Activated CD4-positive, alpha-beta memory T cell treated with anti-CD3 and anti-CD28 coated beads for 36 hours (primary cell): ENCODE results near the gene MED17. TPM values are rescaled to one million over a fixed set of nuclear protein-coding genes. Genes with fewer than 3 reads are reported as not detected.

ENCODE experiments used
- CTCF ChIA-PET: fragments of 350-600 bp; sonication (Branson Sonifier 250); formaldehyde crosslinking; loops from one replicate; lab custom pipeline; 2021; ENCODE audit warnings: antibody characterized with exemption, inconsistent platforms; lab: Charles Lee
- POLR2A ChIA-PET: fragments of 350-600 bp; sonication (Branson Sonifier 250); formaldehyde crosslinking; loops from one replicate; lab custom pipeline; 2021; ENCODE audit warnings: antibody characterized with exemption; lab: Charles Lee
- DNase-seq: peaks from one replicate; pipeline ENCODE4 v3.0.0-alpha.2; 2020
- H3K27ac Mint-ChIP-seq: one replicate; pipeline ENCODE4 v1.8.0; 2021; ENCODE audit warnings: mixed read lengths
- H3K27me3 Mint-ChIP-seq: one replicate; pipeline ENCODE4 v1.8.0; 2021; ENCODE audit warnings: mixed read lengths
- H3K36me3 Mint-ChIP-seq: one replicate; pipeline ENCODE4 v1.8.0; 2021; ENCODE audit warnings: mixed read lengths
- H3K4me1 Mint-ChIP-seq: one replicate; pipeline ENCODE4 v1.8.0; 2021; ENCODE audit warnings: low read depth, mixed read lengths
- H3K4me3 Mint-ChIP-seq: one replicate; pipeline ENCODE4 v1.8.0; 2021; ENCODE audit warnings: mild to moderate bottlenecking, mixed read lengths
- H3K9me3 Mint-ChIP-seq: one replicate; pipeline ENCODE4 v1.8.0; 2021; ENCODE audit warnings: mixed read lengths
- intact Hi-C: fragments of 100-400 bp; cut with micrococcal nuclease; formaldehyde crosslinking; loops from one replicate; pipeline ENCODE4 v1.15.1; 2023
- total RNA-seq, 2 experiments: library from RNA; stranded (reverse); gene quantifications; one replicate each; pipeline ENCODE4 v1.2.3, GENCODE V29; 2021

MED17 gene
- 10 to 100 TPM; 32.3 to 34.7 TPM for total RNA-seq

GRCh38 chr11:93784145-93784934 lies at the start of gene MED17:
TSS of gene MED17 (plus strand) at chr11:93784282. CDS start at chr11:93784514, 232 bp downstream.
- ChIA-PET POLR2A (interaction anchor here (0.6 to 4.4 kb wide), 9 partner anchors 12 to 710 kb away, joined by 3 to 126 read pairs (median 4); partner anchors contain the start of genes C11orf54, CEP295, PANX1 and SLC36A4), CTCF (interaction anchor here (0.5 to 2.4 kb wide), 10 partner anchors 9 to 1467 kb away, joined by 3 to 40 read pairs (median 3); partner anchors contain the start of genes C11orf54 and TAF1D)
- Mint-ChIP-seq H3K9me3 (no peaks in the 10 kb centered on the region), H3K36me3 (peaks cover 20% of the 10 kb centered on the region), H3K4me3 (peak within 1 kb of the TSS; percentile 94), H3K27ac (peak within 1 kb of the TSS; percentile 93), H3K4me1 (peaks cover 43% of the 10 kb centered on the region), H3K27me3 (no peaks in the 10 kb centered on the region)
- peak; percentile 95 for DNase-seq
- intact Hi-C loops: loop anchor here (1.0 kb wide), 5 partner anchors 43 to 709 kb away; partner anchors contain the start of genes ANKRD49, C11orf54, CEP295 and MRE11

- intact Hi-C loops: loop anchor here (5.0 kb wide), 1 partner anchor 537 kb away; the partner anchor contains the start of gene SLC36A4
- POLR2A ChIA-PET: interaction anchor here (0.8 kb wide), 1 partner anchor 55 kb away, joined by 3 read pairs; no protein-coding TSS in a partner anchor
- peaks cover 63% of the 10 kb centered on the region for H3K4me1 Mint-ChIP-seq
- H3K27ac Mint-ChIP-seq: peak overlapping the region; percentile 74
- H3K4me3 Mint-ChIP-seq: peak overlapping the region; percentile 59
- H3K36me3 Mint-ChIP-seq: peaks cover 84% of the 10 kb centered on the region
- H3K9me3 Mint-ChIP-seq: no peaks in the 10 kb centered on the region
- CTCF ChIA-PET: interaction anchor here (0.9 kb wide), 1 partner anchor 49 kb away, joined by 3 read pairs; the partner anchor contains the start of gene MED17
- H3K27me3 Mint-ChIP-seq: no peaks in the 10 kb centered on the region
- DNase-seq: no peak
Observed at GRCh38 chr11:93734427-93735222, 49.5 kb upstream of the MED17 start.

- H3K36me3 Mint-ChIP-seq: peaks cover 85% of the 10 kb centered on the region
- ChIA-PET CTCF (interaction anchor here (0.9 kb wide), 1 partner anchor 48 kb away, joined by 3 read pairs; the partner anchor contains the start of gene MED17), POLR2A (interaction anchor here (7.6 kb wide), 1 partner anchor 48 kb away, joined by 126 read pairs; the partner anchor contains the start of gene MED17)
- H3K4me1 Mint-ChIP-seq: peaks cover 63% of the 10 kb centered on the region
- intact Hi-C loops: loop anchor here (5.0 kb wide), 1 partner anchor 538 kb away; the partner anchor contains the start of gene SLC36A4
- peak overlapping the region; percentile 76 for H3K27ac Mint-ChIP-seq
- no peaks in the 10 kb centered on the region for H3K9me3 Mint-ChIP-seq
- peak overlapping the region; percentile 59 for H3K4me3 Mint-ChIP-seq
- H3K27me3 Mint-ChIP-seq: no peaks in the 10 kb centered on the region
- no peak for DNase-seq
Observed at GRCh38 chr11:93735627-93736026, 48.5 kb upstream of the MED17 start.

GRCh38 chr11:93736129-93736528 lies 48.0 kb upstream of the MED17 start:
- CTCF ChIA-PET: no interaction called here
- POLR2A ChIA-PET: interaction anchor here (0.7 to 7.6 kb wide), 2 partner anchors 48 to 168 kb away, joined by 3 to 126 read pairs; partner anchors contain the start of gene MED17
- Mint-ChIP-seq H3K27me3 (no peaks in the 10 kb centered on the region), H3K4me1 (peaks cover 63% of the 10 kb centered on the region), H3K36me3 (peaks cover 90% of the 10 kb centered on the region), H3K4me3 (peak overlapping the region; percentile 59), H3K9me3 (no peaks in the 10 kb centered on the region), H3K27ac (peak overlapping the region; percentile 76)
- intact Hi-C loops: loop anchor here (5.0 kb wide), 1 partner anchor 539 kb away; the partner anchor contains the start of gene SLC36A4
- DNase-seq: no peak

- CTCF ChIA-PET: interaction anchor here (0.8 kb wide), 1 partner anchor 46 kb away, joined by 8 read pairs; the partner anchor contains the start of gene MED17
- intact Hi-C loops: loop anchor here (1.0 to 5.0 kb wide), 2 partner anchors 49 to 541 kb away; partner anchors contain the start of gene SLC36A4
- Mint-ChIP-seq H3K9me3 (no peaks in the 10 kb centered on the region), H3K27me3 (no peaks in the 10 kb centered on the region), H3K4me1 (peaks cover 60% of the 10 kb centered on the region), H3K27ac (peak overlapping the region; percentile 100), H3K4me3 (peak overlapping the region; percentile 100), H3K36me3 (peaks cover 82% of the 10 kb centered on the region)
- POLR2A ChIA-PET: interaction anchor here (0.6 to 7.6 kb wide), 5 partner anchors 9 to 390 kb away, joined by 3 to 126 read pairs (median 3); partner anchors contain the start of genes MED17 and PANX1
- DNase-seq: no peak
Observed at GRCh38 chr11:93737904-93738612, 46.0 kb upstream of the MED17 start.

GRCh38 chr11:93738647-93739081 lies 45.4 kb upstream of the MED17 start:
- CTCF ChIA-PET: interaction anchor here (0.8 kb wide), 1 partner anchor 45 kb away, joined by 8 read pairs; the partner anchor contains the start of gene MED17
- intact Hi-C loops: loop anchor here (1.0 to 5.0 kb wide), 2 partner anchors 49 to 541 kb away; partner anchors contain the start of gene SLC36A4

GRCh38 chr11:93740031-93740729 lies 43.9 kb upstream of the MED17 start:
- peak; percentile 68 for DNase-seq
- H3K27ac Mint-ChIP-seq: peak overlapping the region; percentile 100
- H3K36me3 Mint-ChIP-seq: peaks cover 66% of the 10 kb centered on the region
- no peaks in the 10 kb centered on the region for H3K27me3 Mint-ChIP-seq
- POLR2A ChIA-PET: interaction anchor here (0.6 to 7.6 kb wide), 8 partner anchors 10 to 1328 kb away, joined by 3 to 126 read pairs (median 14); partner anchors contain the start of genes CEP295, MED17, PANX1 and SLC36A4
- H3K4me1 Mint-ChIP-seq: peaks cover 46% of the 10 kb centered on the region
- H3K4me3 Mint-ChIP-seq: peak overlapping the region; percentile 100
- H3K9me3 Mint-ChIP-seq: no peaks in the 10 kb centered on the region
- CTCF ChIA-PET: interaction anchor here (3.5 kb wide), 1 partner anchor 43 kb away, joined by 40 read pairs; the partner anchor contains the start of gene MED17
- intact Hi-C loops: loop anchor here (2.0 kb wide), 1 partner anchor 197 kb away; the partner anchor contains the start of gene SMCO4

More at GRCh38 chr11:93738647-93739081, 45.4 kb upstream of the MED17 start:
- DNase-seq: no peak
- Mint-ChIP-seq H3K9me3 (no peaks in the 10 kb centered on the region), H3K4me1 (peaks cover 55% of the 10 kb centered on the region), H3K4me3 (peak overlapping the region; percentile 100), H3K27me3 (no peaks in the 10 kb centered on the region), H3K36me3 (peaks cover 77% of the 10 kb centered on the region), H3K27ac (peak overlapping the region; percentile 100)
- POLR2A ChIA-PET: interaction anchor here (0.6 to 7.6 kb wide), 4 partner anchors 9 to 390 kb away, joined by 3 to 126 read pairs (median 4); partner anchors contain the start of genes MED17 and PANX1

- DNase-seq: peak; percentile 74
- Mint-ChIP-seq H3K27ac (peak overlapping the region; percentile 100), H3K4me3 (peak overlapping the region; percentile 100), H3K36me3 (peaks cover 62% of the 10 kb centered on the region), H3K4me1 (peaks cover 44% of the 10 kb centered on the region), H3K9me3 (no peaks in the 10 kb centered on the region), H3K27me3 (no peaks in the 10 kb centered on the region)
- ChIA-PET POLR2A (interaction anchor here (0.6 to 7.6 kb wide), 10 partner anchors 10 to 1327 kb away, joined by 3 to 126 read pairs (median 9); partner anchors contain the start of genes CEP295, MED17, PANX1 and SLC36A4), CTCF (interaction anchor here (3.5 kb wide), 1 partner anchor 43 kb away, joined by 40 read pairs; the partner anchor contains the start of gene MED17)
- intact Hi-C loops: loop anchor here (1.0 to 2.0 kb wide), 6 partner anchors 44 to 803 kb away; partner anchors contain the start of genes ANKRD49, CEP295, FUT4 and MED17
Observed at GRCh38 chr11:93740730-93741093, 43.4 kb upstream of the MED17 start.

GRCh38 chr11:93741094-93741881 lies 42.8 kb upstream of the MED17 start, which contains the start of the genes C11orf54 and TAF1D:
TSS of gene C11orf54 (plus strand) at chr11:93741672. CDS start at chr11:93747394, 5,722 bp downstream.
TSS of gene TAF1D (minus strand) at chr11:93741495. CDS start at chr11:93739304, 2,191 bp downstream.
- Mint-ChIP-seq H3K27ac (peak within 1 kb of the TSS; percentile 100), H3K4me3 (peak within 1 kb of the TSS; percentile 100), H3K9me3 (no peaks in the 10 kb centered on the region), H3K36me3 (peaks cover 57% of the 10 kb centered on the region), H3K27me3 (no peaks in the 10 kb centered on the region), H3K4me1 (peaks cover 39% of the 10 kb centered on the region)
- DNase-seq: peak; percentile 97
- ChIA-PET POLR2A (interaction anchor here (0.8 to 7.6 kb wide), 9 partner anchors 9 to 544 kb away, joined by 3 to 126 read pairs (median 13); partner anchors contain the start of genes CEP295, MED17, PANX1 and SLC36A4), CTCF (interaction anchor here (0.8 to 3.5 kb wide), 4 partner anchors 15 to 1326 kb away, joined by 3 to 40 read pairs (median 4); partner anchors contain the start of genes MED17 and SRSF8)
- intact Hi-C loops: loop anchor here (1.0 to 2.0 kb wide), 6 partner anchors 43 to 802 kb away; partner anchors contain the start of genes ANKRD49, CEP295, FUT4 and MED17
